ENCODE results near the gene PAH.

DNA sequence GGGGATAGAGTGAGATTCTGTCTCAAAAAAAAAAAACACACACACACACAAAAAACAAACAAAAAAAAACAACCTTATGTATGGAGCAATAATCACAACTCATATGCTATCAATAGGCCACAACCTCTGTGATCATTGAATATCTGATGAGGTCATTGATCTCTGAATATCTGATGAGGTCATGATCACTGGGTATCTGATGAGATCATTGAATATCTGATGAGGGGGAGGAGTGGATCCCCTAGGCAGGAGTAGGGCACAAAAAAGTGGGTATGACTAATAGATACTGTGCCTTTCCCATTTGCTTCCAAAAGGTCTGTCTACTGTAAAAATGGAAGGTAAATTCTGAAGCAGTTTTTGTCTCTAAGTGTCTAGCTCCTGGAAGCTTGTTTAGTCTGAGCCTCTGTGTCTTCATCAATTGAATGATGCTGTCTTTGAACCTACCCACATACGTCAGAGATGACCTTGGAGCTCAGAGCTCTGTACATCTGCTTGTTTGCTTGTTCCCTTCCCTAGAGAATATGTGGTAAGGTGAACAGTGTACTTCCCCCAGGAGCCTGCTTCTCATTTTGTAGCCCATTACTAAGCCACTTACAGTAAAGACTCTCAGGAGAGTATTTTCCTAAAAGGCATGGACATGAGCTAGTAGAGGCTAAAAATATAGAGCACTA lies 13.6 kb downstream of the PAH start:
- TF ChIP-seq, protein P1, sequence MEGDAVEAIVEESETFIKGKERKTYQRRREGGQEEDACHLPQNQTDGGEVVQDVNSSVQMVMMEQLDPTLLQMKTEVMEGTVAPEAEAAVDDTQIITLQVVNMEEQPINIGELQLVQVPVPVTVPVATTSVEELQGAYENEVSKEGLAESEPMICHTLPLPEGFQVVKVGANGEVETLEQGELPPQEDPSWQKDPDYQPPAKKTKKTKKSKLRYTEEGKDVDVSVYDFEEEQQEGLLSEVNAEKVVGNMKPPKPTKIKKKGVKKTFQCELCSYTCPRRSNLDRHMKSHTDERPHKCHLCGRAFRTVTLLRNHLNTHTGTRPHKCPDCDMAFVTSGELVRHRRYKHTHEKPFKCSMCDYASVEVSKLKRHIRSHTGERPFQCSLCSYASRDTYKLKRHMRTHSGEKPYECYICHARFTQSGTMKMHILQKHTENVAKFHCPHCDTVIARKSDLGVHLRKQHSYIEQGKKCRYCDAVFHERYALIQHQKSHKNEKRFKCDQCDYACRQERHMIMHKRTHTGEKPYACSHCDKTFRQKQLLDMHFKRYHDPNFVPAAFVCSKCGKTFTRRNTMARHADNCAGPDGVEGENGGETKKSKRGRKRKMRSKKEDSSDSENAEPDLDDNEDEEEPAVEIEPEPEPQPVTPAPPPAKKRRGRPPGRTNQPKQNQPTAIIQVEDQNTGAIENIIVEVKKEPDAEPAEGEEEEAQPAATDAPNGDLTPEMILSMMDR (IDR thresholded peaks at IDR 0.05 in 8 of 11, conservative IDR thresholded peaks at IDR 0.05 in 3 of 11) = no peak
- TF ChIP-seq POLR2A (IDR thresholded peaks at IDR 0.05) (no peak), POLR2AphosphoS5 (IDR thresholded peaks at IDR 0.05) (no peak)
